Colonic mucosa (tissue), 4 donors: ENCODE data around the gene STK32C. TPM values are rescaled to one million over a fixed set of nuclear protein-coding genes. Genes with fewer than 3 reads are reported as not detected.

Experiments used
- DNase-seq: peaks from one replicate; pipeline ENCODE4 v3.0.0-alpha.2; 2020
- H3K27ac ChIP-seq: fragments of 200-600 bp; one replicate; pipeline ENCODE4 v1.8.0; 2021
- H3K27me3 ChIP-seq: fragments of 200-600 bp; one replicate; pipeline ENCODE4 v1.8.0; 2021
- H3K36me3 ChIP-seq: fragments of 200-600 bp; one replicate; pipeline ENCODE4 v1.8.0; 2021
- H3K4me1 ChIP-seq: fragments of 200-600 bp; one replicate; pipeline ENCODE4 v1.8.0; 2021; ENCODE audit warnings: mild to moderate bottlenecking
- H3K4me3 ChIP-seq: fragments of 200-600 bp; one replicate; pipeline ENCODE4 v1.8.0; 2021
- H3K9ac ChIP-seq, 2 donors: one replicate each; pipeline ENCODE4 v1.7.0; 2013; ENCODE audit warnings: control low read depth in 2 of 2, low read depth in 2 of 2, low read length in 2 of 2
- H3K9me3 ChIP-seq: fragments of 200-600 bp; one replicate; pipeline ENCODE4 v1.8.0; 2021
- intact Hi-C: fragments of 100-400 bp; cut with DNase I; formaldehyde crosslinking; loops from one replicate; pipeline ENCODE4 v1.14.1; 2022
- total RNA-seq, 2 donors: library from RNA; stranded (reverse); fragmentation: NEBNext Ultra II Directional in 1 of 2; extraction: Animal tissue kit (Norgen Biotek cat#: 25700) in 1 of 2; gene quantifications; one replicate each; pipeline ENCODE4 v1.2.1, GENCODE V29; 2021
- TF ChIP-seq, protein P1 (sequence below): fragments of 200-600 bp; IDR thresholded peaks from one replicate; pipeline ENCODE4 v1.8.0; 2022; ENCODE audit warnings: antibody characterized with exemption, mild to moderate bottlenecking
- donor health status: healthy.
- donor health status: DM: no; HTN: no; CAD: no.
- donor health status: DM: no; HTN: no; CAD: no.

The STK32C gene
- total RNA-seq, 2 donors from 2014 or later, result 9.2 to 14.5 TPM

- TF ChIP-seq, protein P1, sequence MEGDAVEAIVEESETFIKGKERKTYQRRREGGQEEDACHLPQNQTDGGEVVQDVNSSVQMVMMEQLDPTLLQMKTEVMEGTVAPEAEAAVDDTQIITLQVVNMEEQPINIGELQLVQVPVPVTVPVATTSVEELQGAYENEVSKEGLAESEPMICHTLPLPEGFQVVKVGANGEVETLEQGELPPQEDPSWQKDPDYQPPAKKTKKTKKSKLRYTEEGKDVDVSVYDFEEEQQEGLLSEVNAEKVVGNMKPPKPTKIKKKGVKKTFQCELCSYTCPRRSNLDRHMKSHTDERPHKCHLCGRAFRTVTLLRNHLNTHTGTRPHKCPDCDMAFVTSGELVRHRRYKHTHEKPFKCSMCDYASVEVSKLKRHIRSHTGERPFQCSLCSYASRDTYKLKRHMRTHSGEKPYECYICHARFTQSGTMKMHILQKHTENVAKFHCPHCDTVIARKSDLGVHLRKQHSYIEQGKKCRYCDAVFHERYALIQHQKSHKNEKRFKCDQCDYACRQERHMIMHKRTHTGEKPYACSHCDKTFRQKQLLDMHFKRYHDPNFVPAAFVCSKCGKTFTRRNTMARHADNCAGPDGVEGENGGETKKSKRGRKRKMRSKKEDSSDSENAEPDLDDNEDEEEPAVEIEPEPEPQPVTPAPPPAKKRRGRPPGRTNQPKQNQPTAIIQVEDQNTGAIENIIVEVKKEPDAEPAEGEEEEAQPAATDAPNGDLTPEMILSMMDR, result no peak
- no peak for DNase-seq
- intact Hi-C loops, result no loop called here
- H3K27ac ChIP-seq, result no peak overlapping the region
- no peak overlapping the region for H3K9ac ChIP-seq
- H3K4me3 ChIP-seq, result no peak overlapping the region
- no peaks in the 10 kb centered on the region for H3K27me3 ChIP-seq
- no peaks in the 10 kb centered on the region for H3K4me1 ChIP-seq
- H3K9me3 ChIP-seq, result no peaks in the 10 kb centered on the region
- H3K36me3 ChIP-seq, result no peaks in the 10 kb centered on the region
These were observed 140.6 kb downstream of the STK32C start for GRCh38 chr10:132167041-132167674.

- Histone ChIP-seq H3K9me3 (no peaks in the 10 kb centered on the region), H3K36me3 (no peaks in the 10 kb centered on the region), H3K27me3 (no peaks in the 10 kb centered on the region), H3K9ac (no peak overlapping the region), H3K4me3 (no peak overlapping the region), H3K27ac (no peak overlapping the region), H3K4me1 (no peaks in the 10 kb centered on the region)
- intact Hi-C loops, result no loop called here
- TF ChIP-seq, protein P1, result no peak
- DNase-seq, result no peak
These were observed 141.4 kb downstream of the STK32C start for GRCh38 chr10:132166216-132166950.

DNA sequence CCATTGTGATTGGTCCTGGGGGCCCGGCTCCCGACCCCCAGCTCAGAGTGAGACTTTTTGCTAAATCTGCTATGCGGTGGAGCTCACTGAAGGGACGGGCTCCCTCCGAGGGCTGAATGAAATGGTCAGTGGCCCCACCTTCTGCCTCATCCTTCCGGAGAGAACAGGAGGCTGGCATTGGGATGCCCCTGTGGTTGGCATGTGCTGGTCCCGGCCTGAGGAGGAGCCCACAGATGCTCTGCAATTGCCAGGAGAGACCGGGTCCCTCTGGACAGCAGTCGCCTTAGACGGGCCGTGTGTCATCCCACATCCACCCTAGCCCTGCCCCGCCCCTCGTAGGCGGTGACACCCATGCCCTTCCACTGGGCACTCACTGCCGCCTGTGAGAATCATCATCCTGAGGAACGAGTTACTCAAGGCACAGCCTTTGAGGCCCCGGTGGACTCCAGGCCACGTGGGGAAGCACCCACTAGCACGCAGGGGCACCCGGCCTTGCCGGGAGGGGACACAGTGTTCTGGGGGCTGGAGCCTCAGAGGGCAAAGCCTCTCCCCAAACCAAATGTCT, 142.3 kb downstream of the STK32C start:
- DNase-seq, result no peak
- Histone ChIP-seq H3K4me1 (no peaks in the 10 kb centered on the region), H3K27me3 (no peaks in the 10 kb centered on the region), H3K9ac (no peak overlapping the region), H3K27ac (no peak overlapping the region), H3K4me3 (no peak overlapping the region), H3K36me3 (no peaks in the 10 kb centered on the region), H3K9me3 (no peaks in the 10 kb centered on the region)
- TF ChIP-seq, protein P1, result no peak
- intact Hi-C loops, result no loop called here

GRCh38 chr10:132164761-132165278, 142.9 kb downstream of the STK32C start:
- Histone ChIP-seq H3K9ac (no peak overlapping the region), H3K27me3 (no peaks in the 10 kb centered on the region), H3K4me1 (no peaks in the 10 kb centered on the region), H3K27ac (no peak overlapping the region), H3K36me3 (no peaks in the 10 kb centered on the region), H3K4me3 (no peak overlapping the region), H3K9me3 (no peaks in the 10 kb centered on the region)
- peak; percentile 46 for DNase-seq
- intact Hi-C loops, result no loop called here
- TF ChIP-seq, protein P1, result no peak

GRCh38 chr10:132163826-132164515, 143.8 kb downstream of the STK32C start:
- H3K4me1 ChIP-seq, result no peaks in the 10 kb centered on the region

More at GRCh38 chr10:132163826-132164515, 143.8 kb downstream of the STK32C start:
- no peak overlapping the region for H3K27ac ChIP-seq
- H3K9ac ChIP-seq, result no peak overlapping the region
- H3K4me3 ChIP-seq, result no peak overlapping the region
- intact Hi-C loops, result no loop called here
- no peaks in the 10 kb centered on the region for H3K27me3 ChIP-seq
- no peak for DNase-seq
- no peaks in the 10 kb centered on the region for H3K36me3 ChIP-seq
- H3K9me3 ChIP-seq, result no peaks in the 10 kb centered on the region
- TF ChIP-seq, protein P1, result no peak
